ENCODE results near the gene ATG12. TPM values are rescaled to one million over a fixed set of nuclear protein-coding genes. Genes with fewer than 3 reads are reported as not detected.
"Not testable (repeated sequence)": the region's sequence is repeated elsewhere in the genome, so short reads cannot be mapped to it uniquely, and the experiment has no call there.

The ATG12 gene
- 19.9 and 34.3 TPM in 2 replicates for total RNA-seq

DNA sequence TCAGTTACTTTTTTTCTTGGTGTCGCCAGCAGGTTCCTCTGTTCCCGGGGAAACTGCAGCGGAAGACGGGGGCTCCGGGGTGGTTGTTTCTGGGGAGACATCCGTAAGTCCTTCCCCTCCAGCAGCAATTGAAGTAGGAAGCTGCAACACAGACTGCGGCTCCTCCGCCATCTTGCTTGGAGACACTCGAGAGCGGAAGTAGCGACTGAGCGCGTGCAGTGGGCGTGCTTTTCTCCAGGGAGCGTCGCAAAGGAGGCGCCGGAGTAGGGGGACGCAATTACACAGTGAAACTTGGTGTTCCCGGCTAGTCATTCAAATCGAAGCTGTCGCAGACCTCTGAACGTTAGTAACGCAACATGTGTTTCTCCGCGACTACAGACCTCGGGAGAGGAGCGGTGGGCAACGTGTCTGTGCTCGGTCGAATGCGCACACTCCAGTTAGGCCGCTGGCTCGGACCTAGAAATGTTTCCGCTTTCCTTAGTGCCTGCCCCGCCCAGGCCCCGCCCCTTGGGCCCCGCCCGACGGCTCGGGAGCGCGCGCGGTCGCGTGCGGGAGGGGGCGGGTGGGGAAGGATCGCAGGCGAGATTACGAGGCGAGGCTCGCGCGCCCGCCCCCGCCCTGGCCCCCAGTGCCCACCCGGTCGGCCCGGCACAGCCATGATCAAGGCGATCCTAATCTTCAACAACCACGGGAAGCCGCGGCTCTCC lies at the start of gene ATG12, which contains the start of gene AP3S1:
Gene ATG12 (minus strand): TSS at position 184 of the 707 bp plus-strand sequence. CDS start 13 bp downstream, at position 171.
Gene AP3S1 (plus strand): TSS at position 554 of the 707 bp plus-strand sequence. CDS start 103 bp downstream, at position 657.
- peak; percentile 84 to 93 for DNase-seq (ENCODE audit: low read depth in 2 of 2)

DNA sequence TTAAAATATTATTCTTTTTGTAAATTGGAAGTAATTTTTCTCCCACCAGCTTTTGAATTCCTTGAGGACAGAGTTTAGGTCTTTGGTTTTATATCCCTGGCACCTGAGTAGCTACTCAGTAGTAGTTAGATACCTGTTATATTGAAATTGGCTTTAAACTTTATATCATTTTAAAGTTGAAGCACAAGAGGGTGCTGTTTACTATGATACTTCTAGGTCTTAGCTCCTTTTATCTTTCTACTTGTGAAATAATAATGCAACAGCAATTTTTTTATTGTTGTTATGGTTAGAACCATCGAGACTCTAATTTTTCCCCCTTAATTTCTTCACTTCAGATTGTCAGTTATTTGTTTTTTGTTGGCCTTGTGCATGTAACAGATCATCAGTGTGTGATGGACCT lies 46.7 kb upstream of the ATG12 start:
- peak; percentile 2 to 4 for DNase-seq (ENCODE audit: low read depth in 2 of 2)

DNA sequence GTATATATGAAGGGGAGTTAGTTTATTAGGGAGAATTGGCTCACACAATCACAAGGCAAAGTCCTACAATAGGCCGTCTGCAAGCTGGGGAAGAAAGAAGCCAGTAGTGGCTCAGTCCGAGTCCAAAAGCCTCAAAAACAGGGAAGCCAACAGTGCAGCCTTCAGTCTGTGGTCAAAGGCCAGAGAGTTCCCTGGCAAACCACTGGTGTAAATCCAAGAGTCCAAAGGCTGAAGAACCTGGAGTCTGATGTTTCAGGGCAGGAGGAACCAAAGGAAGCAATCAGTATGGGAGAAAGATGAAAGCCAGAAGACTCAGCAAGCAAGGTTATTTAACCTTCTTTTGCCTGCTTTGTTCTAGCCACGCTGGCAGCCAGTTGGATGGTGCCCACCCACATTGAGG lies 43.8 kb upstream of the ATG12 start:
- DNase-seq (ENCODE audit: low read depth in 2 of 2) = not testable (repeated sequence)

DNA sequence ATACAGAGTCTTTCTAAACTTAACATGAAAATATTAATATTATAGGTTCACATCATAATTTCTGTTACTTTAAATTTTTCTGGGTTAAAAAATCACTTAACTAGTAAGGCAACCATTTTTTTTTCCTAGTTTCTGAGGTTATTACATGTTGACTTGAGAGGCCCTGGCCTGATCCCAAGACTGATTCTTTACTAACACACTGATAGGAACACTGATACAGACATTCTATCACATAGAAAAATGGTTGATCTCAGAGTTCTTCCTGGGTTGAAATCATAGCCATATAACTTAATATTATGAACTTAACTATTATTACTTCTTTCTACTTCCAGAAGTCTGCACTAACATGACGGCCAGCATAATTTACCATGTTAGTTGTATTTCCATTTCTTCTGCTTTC lies 43.3 kb upstream of the ATG12 start:
- DNase-seq (ENCODE audit: low read depth in 2 of 2) = no peak

DNA sequence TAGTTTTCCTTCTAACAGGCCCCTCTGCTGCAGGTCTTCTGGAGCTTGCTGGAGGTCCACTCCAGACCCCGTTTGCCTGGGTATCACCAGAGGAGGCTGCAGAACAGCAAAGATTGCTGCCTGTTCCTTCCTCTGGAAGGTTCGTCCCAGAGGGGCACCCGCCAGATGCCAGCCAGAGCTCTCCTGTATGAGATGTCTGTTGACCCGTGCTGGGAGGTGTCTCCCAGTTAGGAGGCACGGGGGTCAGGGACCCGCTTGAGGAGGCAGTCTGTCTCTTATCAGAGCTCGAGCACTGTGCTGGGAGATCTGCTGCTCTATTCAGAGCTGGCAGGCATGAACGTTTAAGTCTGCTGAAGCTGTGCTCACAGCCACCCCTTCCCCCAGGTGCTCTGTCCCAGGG lies 41.1 kb upstream of the ATG12 start:
- not testable (repeated sequence) for DNase-seq (ENCODE audit: low read depth in 2 of 2)

DNA sequence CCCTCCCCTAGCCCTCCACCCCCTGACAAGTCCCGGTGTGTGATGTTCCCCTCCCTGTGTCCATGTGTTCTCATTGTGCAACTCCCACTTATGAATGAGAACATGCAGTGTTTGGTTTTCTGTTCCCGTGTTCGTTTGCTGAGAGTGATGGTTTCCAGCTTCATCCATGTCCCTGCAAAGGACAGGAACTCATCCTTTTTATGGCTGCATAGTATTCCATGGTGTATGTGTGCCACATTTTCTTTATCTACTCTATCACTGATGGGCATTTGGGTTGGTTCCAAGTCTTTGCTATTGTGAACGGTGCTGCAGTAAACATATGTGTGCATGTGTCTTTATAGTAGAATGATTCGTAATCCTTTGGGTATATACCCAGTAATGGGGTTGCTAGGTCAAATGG lies 36.0 kb upstream of the ATG12 start:
- not testable (repeated sequence) for DNase-seq (ENCODE audit: low read depth in 2 of 2)

DNA sequence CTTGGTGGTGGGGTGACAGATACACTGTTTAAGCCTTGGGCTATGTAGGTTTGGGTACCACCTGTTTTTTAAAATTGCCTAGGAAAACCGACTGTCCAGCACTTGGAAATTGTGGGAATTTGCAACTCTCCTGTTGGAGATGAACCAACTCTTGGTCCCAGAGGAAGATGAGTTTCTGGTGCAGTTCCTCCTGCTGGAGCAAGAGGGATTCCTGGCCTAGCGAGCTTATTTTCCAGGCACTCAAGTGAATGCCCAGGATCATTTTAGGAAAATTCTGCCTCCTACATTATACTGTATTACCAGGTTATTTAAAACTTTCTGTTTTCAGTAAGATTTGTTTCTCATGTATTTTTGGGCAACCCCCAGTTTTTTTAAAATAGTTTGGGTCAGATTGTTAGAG lies 34.1 kb upstream of the ATG12 start:
- no peak for DNase-seq (ENCODE audit: low read depth in 2 of 2)

DNA sequence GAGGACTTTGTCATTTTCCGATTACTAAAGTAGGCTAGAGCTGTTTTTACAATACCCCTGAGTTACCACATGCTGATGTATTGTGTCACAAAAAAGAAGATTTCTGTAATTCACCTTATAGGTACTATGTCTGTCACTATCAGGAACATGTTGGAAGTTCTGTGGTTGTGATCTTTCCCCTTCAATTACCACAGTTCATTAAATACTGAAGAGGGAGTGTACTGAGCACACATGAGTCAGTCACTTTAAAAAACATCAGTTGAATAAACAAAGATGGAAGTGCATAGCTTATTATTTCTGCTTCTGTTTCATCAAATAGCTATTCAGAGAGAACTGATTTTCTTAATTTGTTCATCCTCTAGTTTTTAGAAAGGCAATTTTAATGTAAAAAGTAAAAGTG lies 32.0 kb upstream of the ATG12 start:
- DNase-seq (ENCODE audit: low read depth in 2 of 2) = peak in 1 of 2 donors; percentile 28

DNA sequence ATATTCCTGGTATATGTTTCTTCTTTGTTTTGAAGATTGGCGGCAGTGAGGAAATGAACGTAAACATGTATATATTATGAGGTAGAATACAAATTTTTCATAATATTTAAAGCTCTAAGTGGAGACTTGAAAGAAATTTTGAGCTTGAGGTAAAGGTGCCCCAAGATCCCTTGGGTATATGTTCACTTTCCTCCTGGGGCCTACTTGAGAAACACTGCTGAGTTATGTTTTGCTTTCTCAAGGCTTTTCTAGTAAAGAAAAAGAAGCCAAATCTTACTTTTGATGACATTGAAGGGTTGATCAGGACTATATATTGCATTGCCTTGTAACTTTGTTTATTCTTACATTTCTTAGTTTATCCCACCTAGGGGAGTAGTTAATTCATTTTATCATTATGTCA lies 31.1 kb upstream of the ATG12 start:
- no peak for DNase-seq (ENCODE audit: low read depth in 2 of 2)

DNA sequence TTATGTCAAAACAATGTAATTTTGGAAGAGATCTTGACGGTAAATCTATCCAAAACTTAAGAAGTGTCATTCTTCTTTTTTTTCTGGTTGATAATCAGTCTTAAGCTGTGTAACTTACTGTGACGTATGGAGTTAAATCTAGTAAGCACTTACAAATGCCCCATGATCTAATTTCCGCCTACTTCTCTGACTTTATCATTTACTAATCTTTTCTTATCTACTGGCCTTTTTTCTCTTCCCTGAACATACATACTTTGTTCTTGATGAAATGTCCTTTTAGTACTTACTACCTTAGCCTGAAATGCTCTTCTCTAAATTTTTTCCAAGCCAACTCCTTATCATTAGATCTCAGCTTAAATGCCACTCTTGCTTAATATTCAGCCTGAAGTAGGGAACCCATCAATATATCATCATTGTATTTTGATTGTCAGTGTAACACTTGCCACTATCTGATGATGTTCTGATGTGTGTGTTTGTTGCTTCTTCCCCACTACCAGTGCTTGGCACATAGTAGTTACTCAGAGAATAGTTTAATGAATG lies 28.0 kb upstream of the ATG12 start:
- no peak for DNase-seq (ENCODE audit: low read depth in 2 of 2)

DNA sequence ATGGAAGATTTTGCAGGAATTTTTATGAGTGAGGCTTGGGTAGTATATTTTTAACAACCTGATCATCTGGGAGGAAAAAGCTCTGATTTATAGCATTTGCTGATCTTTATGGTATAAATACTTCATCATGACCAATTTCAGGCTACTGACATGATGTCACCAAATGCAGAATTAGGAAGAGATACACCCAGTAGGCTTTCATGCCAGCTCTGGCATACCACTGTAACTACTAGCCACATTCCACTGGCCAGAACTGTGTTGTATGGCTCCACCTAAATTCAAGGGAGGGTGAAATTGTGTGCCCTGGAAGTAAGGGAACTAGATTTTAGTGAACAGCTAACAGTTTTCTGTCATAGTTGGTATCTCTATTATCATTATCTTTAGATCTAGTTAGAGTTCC lies 18.0 kb upstream of the ATG12 start:
- DNase-seq (ENCODE audit: low read depth in 2 of 2) = no peak

DNA sequence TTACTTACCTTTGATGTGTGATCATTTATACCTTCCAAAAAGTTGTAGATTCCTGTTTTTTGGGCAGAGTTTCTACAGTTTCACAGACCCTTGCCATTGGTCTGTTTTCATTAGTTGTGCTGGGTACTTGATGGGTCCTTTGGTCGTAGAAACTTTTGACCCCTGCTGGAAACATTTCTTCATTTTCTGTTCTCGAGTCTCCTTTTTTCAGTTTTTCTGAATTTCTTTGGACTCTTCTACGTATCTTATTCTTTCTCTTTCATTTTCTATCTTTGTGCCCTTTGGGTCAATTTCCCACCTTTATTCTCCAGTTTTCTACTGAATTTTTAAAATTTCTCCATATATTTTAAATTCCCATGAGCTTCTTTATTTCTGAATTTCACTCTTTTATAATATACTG lies 17.0 kb upstream of the ATG12 start:
- no peak for DNase-seq (ENCODE audit: low read depth in 2 of 2)

DNA sequence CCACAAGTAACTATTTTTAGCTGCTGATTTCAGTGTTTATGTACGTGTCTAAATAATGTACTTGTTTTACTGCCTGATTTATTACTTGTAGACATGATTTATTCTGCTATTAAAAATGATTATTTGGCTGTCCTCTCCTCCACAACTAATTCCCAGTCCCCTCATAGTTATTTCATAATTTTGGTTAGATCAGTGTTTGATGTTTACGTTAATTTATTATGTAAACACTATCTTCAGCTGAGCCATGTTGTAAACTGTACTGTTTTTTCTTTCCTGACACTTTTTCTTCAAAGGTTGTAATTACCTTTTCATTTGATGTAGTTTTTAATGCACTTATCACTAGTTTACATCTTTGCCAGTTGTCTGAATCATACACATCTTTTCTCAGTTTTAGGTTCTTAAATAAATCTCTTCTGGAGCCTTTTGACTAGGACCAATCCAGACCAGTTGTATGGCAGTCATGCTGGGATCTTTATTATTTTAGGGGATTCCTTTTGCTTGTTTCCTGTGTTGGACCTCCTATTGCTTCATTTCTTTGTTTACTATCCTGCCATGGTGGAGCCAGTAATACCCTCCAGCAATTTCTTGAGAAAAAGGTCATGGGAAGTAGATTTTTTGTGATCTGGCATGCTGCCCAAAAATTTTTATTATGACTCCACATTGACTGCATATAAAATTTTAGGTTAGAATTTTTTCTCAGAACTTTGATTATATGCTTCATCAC lies 16.4 kb upstream of the ATG12 start:
- DNase-seq (ENCODE audit: low read depth in 2 of 2) = peak in 1 of 2 donors; percentile 65

DNA sequence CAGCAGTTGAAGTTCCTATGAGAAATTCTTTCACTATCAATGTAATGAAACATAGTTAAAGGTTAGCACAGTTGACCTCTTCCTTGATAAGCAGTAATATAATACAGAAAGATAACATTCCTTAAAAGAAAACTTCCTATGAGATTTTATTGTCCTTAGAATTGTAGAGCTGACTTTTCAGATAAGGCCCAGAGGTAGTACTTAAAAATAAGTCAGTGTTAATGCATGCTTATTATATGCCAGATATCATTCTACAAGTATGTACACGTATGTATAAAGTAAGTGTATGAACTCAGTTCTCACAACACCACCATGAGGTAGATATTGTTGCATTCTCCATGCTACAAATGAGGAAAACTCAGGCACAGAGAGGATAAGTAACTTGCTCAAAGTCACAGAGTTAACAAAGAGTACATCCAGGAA lies 15.7 kb upstream of the ATG12 start:
- DNase-seq (ENCODE audit: low read depth in 2 of 2) = peak in 1 of 2 donors; percentile 41

DNA sequence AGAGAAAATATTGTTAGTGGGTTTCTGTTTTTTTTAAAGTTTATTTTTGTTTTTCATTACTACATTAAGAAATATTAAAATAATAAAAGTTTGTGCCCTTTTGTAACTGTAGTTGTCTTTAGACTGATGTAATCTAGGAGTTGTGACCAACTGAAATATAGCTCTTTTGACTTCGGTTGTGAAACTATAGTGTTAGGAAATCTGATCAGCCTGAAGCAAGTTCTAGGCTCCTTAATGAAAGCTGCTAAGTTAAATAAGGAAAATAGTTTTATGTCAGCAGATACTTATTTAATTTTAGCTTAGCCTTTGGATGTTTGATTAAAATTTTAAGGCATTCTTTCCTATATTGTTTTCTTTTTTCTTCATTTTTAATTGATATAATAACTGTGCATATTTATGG lies 14.6 kb upstream of the ATG12 start:
- no peak for DNase-seq (ENCODE audit: low read depth in 2 of 2)

DNA sequence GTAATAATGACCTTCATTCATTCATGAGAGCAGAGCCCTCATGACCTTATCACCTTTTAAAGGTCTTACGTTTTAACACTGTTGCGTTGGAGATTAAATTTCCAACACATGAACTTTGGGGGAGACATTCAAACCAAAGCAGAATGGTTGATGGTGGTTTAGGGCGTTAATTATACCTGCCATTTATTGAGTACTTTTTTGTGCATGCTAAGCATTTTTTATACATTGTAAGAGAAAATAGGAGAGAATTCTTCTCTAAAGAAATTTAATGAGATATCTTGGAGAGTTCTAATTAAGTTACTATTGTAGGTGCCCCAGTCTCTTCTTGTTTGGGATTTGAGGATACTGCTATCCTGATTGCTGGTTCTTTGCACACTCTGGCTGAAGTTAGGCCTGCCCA lies 12.8 kb upstream of the ATG12 start:
- DNase-seq (ENCODE audit: low read depth in 2 of 2) = no peak

DNA sequence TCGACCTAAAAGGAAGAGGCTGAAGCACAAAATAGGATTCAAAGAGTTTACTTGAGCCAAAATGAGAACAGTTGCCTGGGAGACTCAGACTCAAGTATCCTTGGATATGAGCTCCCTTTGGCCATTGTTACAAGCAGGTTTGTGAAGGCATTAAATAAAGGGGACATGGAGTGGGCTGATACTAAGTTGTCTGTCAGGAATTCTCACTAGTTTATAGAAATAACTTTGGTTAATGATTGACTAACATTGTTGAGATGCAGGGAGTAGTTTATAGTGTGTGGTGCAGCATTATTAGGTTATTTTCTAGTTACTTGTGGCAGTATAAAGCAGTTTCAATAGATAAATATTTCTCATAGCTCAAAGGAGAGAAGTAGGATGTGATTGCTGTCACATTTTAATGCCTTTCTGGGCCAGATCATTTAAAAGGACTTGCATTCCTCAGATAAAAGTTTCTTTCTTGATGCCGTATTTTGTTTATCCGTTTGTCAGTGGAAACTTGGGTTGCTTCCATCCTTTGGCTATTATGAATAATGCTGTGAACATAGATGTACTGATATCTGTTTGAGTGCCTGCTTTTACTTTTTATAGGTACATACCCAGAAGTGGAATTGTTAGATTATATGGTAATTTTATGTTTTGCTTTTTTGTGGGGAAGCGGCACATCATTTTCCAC lies 9.5 kb upstream of the ATG12 start:
- DNase-seq (ENCODE audit: low read depth in 2 of 2) = peak; percentile 43 to 58

DNA sequence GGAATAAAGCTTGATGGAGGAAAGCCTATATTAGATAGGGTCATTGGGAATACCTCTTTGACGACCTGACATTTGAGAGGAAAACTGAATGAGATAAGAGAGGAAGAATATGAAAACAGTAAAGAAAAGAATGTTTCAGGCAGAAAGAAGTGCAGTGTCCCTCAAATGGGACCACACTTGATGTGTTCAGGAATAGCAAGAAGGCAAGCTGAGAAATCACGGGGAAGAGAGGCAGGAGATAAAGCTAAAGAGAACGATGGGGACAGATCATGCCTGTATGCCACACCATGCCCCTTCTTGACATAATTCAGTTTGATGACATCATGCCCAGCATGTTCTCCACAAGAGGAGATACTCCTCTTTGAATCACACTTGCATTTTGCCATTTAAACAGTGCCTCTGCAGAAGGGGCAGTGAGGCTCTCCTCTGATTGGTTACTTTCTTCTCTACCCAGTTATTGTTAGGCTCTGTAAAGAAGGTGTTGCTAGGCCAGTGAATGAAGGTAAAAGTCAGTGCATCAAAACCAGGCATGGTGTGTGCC lies 8.0 kb upstream of the ATG12 start:
- no peak for DNase-seq (ENCODE audit: low read depth in 2 of 2)

DNA sequence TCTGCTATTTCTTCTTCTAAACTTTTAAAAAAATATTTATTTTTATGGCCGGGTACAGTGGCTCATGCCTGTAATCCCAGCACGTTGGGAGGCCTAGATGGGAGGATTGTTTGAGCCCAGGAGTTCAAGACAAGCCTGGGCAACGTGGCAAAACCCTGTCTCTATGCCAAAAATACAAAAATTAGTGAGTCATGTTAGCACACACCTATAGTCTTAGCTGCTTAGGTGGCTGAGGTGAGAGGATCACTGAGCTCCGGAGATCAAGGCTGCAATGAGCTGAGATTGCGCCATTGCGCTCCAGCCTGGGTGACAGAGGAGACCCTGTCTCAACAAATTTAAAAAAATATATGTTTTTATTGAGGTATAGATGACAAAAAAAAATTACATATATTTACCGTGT lies 5.9 kb upstream of the ATG12 start:
- DNase-seq (ENCODE audit: low read depth in 2 of 2) = no peak

DNA sequence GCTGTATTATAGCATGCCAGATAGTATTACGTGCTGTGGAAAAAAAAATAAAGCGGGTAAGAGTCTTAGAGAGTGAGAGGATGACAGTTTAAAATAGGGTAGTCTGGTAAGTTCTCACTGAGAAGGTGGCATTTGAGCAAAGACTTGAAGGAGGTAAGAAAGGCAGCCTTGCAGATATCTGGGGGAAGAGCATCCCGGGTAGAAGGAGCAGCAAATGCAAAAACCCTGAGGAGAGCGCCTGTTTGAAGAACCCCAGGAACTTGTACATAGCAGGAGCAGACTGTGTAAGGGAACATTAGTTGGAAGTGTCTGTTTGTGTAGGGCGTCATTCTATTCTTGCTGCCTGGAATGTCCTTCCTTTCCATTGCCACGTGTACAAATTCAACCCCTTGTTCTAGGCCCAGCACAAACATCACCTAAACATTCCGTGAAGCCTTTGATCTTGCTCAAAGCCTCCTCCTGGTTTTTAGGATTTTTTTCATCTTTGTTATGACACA lies 3.0 kb upstream of the ATG12 start:
- DNase-seq (ENCODE audit: low read depth in 2 of 2) = peak in 1 of 2 donors; percentile 68

DNA sequence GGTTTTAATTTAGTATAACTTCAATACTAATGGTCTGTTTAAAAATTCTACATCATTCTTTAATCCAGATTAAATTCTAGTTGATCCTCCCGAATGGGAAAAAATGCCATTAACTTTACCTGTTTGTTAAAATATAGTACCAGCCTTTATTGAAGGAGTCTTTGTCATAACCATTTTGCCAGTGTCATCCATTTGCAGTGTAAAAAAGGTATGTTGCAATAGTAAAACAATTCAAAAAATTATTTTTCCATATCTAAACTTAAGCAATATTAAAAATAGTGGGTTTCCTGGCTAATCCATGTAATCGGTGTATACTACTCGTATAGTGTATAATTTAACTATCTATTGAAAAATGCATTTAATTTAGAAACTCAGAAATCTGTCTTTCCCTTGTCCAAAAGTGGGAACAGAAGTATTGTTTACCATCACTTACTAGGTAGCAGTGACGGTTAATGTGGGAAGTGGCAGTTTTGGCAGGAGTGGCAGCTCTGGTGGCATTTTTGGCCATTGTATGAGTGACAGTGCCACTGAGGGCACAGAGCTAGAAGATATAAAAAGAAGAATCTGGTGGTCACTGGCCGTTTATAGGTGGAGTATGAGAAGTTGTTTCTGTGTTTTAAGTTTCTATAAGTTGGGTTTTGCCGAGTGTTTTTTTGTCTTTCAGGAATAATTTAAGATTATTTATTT lies 2.2 kb upstream of the ATG12 start:
- no peak for DNase-seq (ENCODE audit: low read depth in 2 of 2)
